HFF-Myc (cell line): Measurements from ENCODE around the gene BDKRB2.
A peak's percentile ranks its signal among the peaks of the same experiment; 100 is the strongest.
"Not testable (repeated sequence)": the region's sequence is repeated elsewhere in the genome, so short reads cannot be mapped to it uniquely, and the experiment has no call there.

Source experiments
- DNase-seq: peaks from one replicate; pipeline ENCODE4 v3.0.0-alpha.2; 2011; ENCODE audit warnings: low read depth; ENCODE audit errors: extremely low read depth
- H3K4me3 ChIP-seq: replicated peaks from 2 replicates; pipeline ENCODE4 v1.5.1; 2011; ENCODE audit warnings: low read depth, mild to moderate bottlenecking, control low read depth, low read length
- TF ChIP-seq, protein P1 (sequence below): IDR thresholded peaks from 2 replicates; pipeline ENCODE4 v1.5.1; 2012; ENCODE audit warnings: mild to moderate bottlenecking, low read depth, low read length, control low read depth; ENCODE audit errors: missing control alignments

The BDKRB2 gene

DNA sequence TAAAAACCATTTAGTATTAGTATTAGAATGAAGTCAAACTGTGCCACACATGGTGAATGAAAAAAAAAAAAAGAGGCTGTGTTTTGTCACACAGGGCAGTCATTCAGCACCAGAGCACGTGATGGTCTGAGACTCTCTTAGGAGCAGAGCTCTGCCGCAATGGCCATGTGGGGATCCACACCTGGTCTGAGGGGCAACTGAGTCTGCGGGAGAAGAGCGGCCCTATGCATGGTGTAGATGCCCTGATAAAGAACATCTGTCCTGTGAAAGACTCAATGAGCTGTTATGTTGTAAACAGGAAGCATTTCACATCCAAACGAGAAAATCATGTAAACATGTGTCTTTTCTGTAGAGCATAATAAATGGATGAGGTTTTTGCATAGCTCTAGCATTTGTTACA lies 39.1 kb downstream of the BDKRB2 start:
- H3K4me3 ChIP-seq, result no peak overlapping the region
- no peak for DNase-seq
- TF ChIP-seq, protein P1, sequence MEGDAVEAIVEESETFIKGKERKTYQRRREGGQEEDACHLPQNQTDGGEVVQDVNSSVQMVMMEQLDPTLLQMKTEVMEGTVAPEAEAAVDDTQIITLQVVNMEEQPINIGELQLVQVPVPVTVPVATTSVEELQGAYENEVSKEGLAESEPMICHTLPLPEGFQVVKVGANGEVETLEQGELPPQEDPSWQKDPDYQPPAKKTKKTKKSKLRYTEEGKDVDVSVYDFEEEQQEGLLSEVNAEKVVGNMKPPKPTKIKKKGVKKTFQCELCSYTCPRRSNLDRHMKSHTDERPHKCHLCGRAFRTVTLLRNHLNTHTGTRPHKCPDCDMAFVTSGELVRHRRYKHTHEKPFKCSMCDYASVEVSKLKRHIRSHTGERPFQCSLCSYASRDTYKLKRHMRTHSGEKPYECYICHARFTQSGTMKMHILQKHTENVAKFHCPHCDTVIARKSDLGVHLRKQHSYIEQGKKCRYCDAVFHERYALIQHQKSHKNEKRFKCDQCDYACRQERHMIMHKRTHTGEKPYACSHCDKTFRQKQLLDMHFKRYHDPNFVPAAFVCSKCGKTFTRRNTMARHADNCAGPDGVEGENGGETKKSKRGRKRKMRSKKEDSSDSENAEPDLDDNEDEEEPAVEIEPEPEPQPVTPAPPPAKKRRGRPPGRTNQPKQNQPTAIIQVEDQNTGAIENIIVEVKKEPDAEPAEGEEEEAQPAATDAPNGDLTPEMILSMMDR, result no peak

DNA sequence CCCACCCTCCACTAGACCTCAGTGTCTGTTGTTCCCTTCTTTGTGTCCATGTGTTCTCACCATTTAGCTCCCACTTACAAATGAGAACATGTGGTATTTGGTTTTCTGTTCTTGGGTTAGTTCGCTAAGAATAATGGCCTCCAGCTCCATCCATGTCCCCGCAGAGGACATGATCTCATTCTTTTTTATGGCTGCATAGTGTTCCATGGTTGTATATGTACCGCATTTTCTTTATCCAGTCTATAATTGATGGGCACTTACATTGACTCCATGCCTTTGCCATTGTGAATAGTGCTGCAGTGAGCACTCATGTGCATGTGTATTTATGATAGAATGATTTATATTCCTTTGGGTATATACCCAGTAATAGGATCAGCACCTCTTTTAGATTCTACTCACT lies 40.4 kb downstream of the BDKRB2 start:
- DNase-seq, H3K4me3 ChIP-seq: not testable (repeated sequence)

DNA sequence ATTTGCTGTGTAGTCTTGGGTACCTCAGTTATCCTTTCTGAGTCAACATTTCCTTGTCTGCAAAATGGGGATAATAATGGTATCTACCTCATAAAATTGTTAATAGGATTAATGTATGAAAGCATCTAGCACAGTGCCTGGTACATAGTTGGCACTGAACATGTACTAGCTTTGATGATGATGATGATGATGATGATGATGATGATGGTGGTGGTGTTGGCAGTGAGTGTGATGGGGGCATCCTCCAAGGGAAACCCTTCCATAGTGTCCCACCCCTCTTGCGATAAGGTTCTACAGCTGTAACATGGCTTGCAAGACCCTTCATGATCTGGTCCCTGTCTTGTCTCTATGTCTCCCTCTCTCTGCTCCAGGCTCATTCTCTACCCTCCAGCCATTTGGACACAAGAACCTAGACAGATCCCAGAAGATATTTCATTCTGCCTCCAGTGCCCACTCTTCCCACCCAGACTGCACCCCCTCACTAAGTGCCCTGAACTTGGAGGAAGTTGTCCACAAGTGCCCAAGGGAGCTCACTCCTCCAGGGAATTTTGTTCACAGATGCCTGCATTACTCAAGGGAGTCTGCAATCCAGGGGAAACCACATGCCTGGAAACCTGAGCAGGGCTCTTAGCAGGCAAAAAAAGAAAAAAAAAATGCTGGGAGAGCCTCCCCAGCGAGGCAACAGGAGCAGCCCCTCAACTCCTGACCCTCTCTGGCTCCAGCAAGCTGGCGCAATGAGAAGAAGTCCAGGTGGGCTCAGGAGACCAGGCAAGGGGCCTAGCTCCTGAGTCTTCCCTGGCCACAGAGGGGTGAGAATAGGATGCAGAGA lies 41.3 kb downstream of the BDKRB2 start:
- TF ChIP-seq, protein P1, result no peak
- no peak for DNase-seq
- no peak overlapping the region for H3K4me3 ChIP-seq

DNA sequence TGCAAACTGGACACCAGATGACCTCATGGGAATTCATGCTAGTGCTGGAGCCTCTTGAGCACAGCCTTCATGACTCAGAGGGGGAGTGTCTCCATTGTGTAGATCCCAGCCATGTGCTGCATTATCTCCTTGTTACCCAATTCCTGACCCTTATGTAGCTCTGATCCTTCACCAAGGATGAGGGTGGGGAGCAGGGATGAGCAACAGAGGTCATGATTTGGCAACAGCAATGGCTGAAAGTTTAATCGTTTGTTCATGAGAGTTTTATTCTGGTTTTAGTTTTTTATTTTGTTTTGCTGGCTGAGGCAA lies 41.9 kb downstream of the BDKRB2 start:
- TF ChIP-seq, protein P1, result no peak
- H3K4me3 ChIP-seq, result no peak overlapping the region
- DNase-seq, result peak; percentile 97

DNA sequence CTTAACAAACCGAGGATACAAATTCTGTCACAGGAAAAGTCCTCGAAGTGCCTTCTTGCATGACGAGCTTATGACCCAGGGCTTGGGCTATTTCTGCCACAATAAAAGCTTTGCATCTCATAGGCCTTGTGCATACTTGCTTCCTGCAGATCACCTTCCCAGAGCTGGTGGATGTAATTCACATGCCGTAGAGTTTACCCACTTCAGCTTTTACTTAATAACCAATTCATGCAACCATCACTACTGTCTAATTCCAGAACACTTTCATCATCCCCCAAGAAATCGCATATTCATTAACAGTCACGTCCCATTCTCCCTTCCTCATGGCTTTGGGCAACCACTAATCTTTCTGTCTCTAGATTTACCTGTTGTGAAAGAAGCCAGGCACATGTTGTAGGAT lies 42.4 kb downstream of the BDKRB2 start:
- H3K4me3 ChIP-seq, result no peak overlapping the region
- no peak for DNase-seq
- TF ChIP-seq, protein P1, result no peak

DNA sequence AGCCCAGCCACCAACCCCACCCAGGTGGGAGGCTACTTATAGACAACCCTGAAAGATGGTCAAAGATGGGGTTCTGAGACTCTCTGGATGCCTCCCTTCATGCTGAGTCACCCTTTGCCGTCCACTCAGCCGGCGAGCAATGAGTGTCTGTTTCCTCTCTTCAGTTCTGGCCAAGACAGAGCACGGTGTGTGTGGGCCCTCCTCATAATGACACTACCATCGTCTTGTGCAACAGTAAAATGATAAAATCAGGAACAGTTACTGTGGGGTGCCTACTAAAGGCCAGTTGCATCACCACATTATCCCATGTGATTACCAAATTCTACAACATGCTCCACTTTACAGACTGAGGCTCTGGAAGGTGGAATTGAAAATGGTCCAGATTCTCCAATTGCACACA lies 44.4 kb downstream of the BDKRB2 start:
- TF ChIP-seq, protein P1, result no peak
- H3K4me3 ChIP-seq, result no peak overlapping the region
- no peak for DNase-seq

DNA sequence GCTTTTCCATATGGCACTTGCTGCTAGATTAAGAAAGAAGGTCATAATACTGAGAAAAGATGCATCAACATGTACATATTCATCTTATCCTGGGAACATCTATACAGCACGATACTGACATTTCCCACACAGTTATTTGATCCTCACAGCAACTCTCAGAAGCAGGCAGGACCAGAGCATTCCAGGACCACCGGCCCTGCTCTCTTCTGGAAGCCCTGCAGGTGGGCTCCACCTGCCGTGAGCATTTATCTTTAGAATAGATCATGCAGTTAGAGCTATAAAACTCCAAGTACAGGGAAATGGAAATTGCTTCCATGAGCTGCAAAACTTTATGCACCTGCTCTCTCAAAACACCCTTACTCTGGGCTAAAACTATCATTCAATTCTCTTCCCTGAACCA lies 45.8 kb downstream of the BDKRB2 start:
- TF ChIP-seq, protein P1, result no peak
- H3K4me3 ChIP-seq, result no peak overlapping the region
- no peak for DNase-seq
